ENCODE measurements around the gene GALNTL6. TPM values are rescaled to one million over a fixed set of nuclear protein-coding genes. Genes with fewer than 3 reads are reported as not detected.

Gene GALNTL6
- total and polyA plus RNA-seq, 8 donors, result 0.15 to 0.87 (median 0.58) TPM; not detected in 3

DNA sequence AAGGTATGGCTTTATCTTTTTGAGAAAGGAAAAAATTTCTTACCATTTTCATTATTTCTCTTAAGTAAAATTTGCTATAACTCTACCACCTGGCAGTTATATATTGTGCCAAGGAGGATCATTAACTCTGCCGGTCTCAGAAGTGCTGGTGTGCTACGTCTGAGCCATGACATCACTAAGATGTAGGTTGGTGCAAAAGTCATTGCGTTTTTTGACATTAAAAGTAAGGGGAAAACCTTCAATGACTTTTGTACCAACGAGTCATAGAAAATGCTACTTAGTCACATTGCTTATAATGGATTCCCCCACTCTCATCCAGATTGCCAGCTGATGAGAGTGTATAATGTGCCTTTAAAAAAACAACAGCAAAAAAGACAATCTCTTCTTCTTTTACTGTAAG is 786.4 kb downstream of the GALNTL6 start:
- intact Hi-C loops (cut with DNase I; ENCODE audit: low total_unique reads), result no loop called here
- TF ChIP-seq EP300 (IDR thresholded peaks at IDR 0.05) (no peak), POLR2A (IDR thresholded peaks at IDR 0.05) (no peak), POLR2AphosphoS5 (IDR thresholded peaks at IDR 0.05) (no peak)
- TF ChIP-seq, protein P1, sequence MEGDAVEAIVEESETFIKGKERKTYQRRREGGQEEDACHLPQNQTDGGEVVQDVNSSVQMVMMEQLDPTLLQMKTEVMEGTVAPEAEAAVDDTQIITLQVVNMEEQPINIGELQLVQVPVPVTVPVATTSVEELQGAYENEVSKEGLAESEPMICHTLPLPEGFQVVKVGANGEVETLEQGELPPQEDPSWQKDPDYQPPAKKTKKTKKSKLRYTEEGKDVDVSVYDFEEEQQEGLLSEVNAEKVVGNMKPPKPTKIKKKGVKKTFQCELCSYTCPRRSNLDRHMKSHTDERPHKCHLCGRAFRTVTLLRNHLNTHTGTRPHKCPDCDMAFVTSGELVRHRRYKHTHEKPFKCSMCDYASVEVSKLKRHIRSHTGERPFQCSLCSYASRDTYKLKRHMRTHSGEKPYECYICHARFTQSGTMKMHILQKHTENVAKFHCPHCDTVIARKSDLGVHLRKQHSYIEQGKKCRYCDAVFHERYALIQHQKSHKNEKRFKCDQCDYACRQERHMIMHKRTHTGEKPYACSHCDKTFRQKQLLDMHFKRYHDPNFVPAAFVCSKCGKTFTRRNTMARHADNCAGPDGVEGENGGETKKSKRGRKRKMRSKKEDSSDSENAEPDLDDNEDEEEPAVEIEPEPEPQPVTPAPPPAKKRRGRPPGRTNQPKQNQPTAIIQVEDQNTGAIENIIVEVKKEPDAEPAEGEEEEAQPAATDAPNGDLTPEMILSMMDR (IDR thresholded peaks at IDR 0.05), result no peak
- no peaks in the 10 kb centered on the region for H3K4me1 ChIP-seq
- no peaks in the 10 kb centered on the region for H3K27me3 ChIP-seq
- no peak overlapping the region for H3K4me3 ChIP-seq
- H3K9me3 ChIP-seq, result no peaks in the 10 kb centered on the region
- H3K27ac ChIP-seq, result no peak overlapping the region
- no peak for DNase-seq
- no peaks in the 10 kb centered on the region for H3K36me3 ChIP-seq
- WGBS, 5 donors, result 83 to 87% (median 83%) methylated on average over 4 of the region's 4 CpGs

DNA sequence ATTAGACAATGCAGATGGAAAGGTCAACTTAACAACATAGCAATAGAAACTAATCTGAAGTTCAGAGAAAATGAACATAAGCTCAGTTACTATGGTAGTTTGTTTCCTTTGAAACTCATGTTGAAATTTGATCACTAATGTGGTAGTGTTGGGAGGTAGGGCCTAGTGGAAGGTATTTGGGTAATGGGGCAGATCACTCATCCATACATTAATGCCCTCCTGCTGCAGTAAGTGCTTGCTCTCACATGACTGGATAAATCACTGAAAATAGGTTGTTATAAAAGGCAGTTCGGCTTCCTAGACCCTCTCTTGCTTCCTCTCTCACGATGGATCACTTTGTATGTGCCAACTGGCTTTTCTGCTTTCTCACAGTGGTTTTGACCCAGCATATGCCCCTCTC is 788.0 kb downstream of the GALNTL6 start:
- TF ChIP-seq POLR2AphosphoS5 (IDR thresholded peaks at IDR 0.05), result no peak
- TF ChIP-seq EP300 (IDR thresholded peaks at IDR 0.05), result no peak
- TF ChIP-seq POLR2A (IDR thresholded peaks at IDR 0.05), result no peak
- TF ChIP-seq, protein P1 (IDR thresholded peaks at IDR 0.05), result no peak
- Histone ChIP-seq H3K9me3 (no peaks in the 10 kb centered on the region), H3K4me1 (no peaks in the 10 kb centered on the region), H3K36me3 (no peaks in the 10 kb centered on the region), H3K4me3 (no peak overlapping the region), H3K27ac (no peak overlapping the region), H3K27me3 (no peaks in the 10 kb centered on the region)
- peak in 1 of 2 donors; percentile 2 for DNase-seq
- WGBS, 5 donors, result 49 to 75% (median 64%) methylated on average over 2 of the region's 2 CpGs
- intact Hi-C loops (cut with DNase I; ENCODE audit: low total_unique reads), result no loop called here

DNA sequence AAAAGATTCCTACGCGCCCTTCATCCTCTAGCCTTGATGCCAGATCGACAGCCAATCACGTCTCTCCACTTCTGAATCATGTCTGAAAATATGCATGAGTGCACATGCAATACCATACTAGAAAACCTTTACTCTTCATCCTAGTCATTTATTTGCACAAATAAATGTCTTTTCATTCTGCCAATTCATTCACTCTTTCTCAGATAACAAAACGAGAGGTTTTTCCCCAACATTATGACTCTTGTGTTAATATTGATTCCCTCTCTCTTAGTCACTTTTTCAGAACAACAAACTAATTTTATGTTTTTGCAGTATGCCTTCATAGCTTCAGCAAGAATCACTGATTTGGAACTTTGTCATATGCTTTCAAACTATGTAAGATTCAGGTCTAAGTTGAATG is 806.0 kb downstream of the GALNTL6 start:
- TF ChIP-seq EP300 (IDR thresholded peaks at IDR 0.05), result no peak
- TF ChIP-seq, protein P1 (IDR thresholded peaks at IDR 0.05), result no peak
- no peak for TF ChIP-seq POLR2AphosphoS5 (IDR thresholded peaks at IDR 0.05)
- no peak for TF ChIP-seq POLR2A (IDR thresholded peaks at IDR 0.05)
- Histone ChIP-seq H3K27me3 (no peaks in the 10 kb centered on the region), H3K4me3 (no peak overlapping the region), H3K27ac (no peak overlapping the region), H3K4me1 (peaks cover 0 to 12% (median 3%) of the 10 kb centered on the region in 4 donors), H3K9me3 (no peaks in the 10 kb centered on the region), H3K36me3 (no peaks in the 10 kb centered on the region)
- 75 to 84% (median 78%) methylated on average over 5 of the region's 5 CpGs for WGBS, 5 donors
- no peak for DNase-seq
- intact Hi-C loops (cut with DNase I; ENCODE audit: low total_unique reads), result no loop called here

DNA sequence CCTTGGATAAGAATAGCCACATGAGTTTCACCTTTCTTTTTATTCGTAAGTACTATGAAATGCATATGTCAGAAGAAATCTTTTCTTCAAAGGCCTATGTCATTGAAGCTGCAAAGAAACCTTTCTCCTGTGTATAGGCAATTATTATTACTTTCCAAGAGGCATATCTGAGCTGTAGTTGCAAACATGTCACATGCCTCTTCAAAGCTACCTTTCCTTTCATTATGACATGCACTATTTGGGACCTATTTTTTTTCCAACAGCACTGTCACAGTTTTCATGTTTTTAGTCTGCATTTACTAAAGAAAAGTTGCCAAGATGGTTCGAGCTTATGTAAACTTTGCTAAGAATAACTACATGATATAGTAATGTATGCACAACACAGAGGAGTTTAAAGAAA is 806.6 kb downstream of the GALNTL6 start:
- intact Hi-C loops (cut with DNase I; ENCODE audit: low total_unique reads), result no loop called here
- no peak overlapping the region for H3K4me3 ChIP-seq
- H3K27ac ChIP-seq, result no peak overlapping the region
- no peaks in the 10 kb centered on the region for H3K9me3 ChIP-seq
- WGBS, 5 donors, result 22 to 42% (median 38%) methylated on average over 2 of the region's 2 CpGs
- DNase-seq, result no peak
- no peaks in the 10 kb centered on the region for H3K36me3 ChIP-seq
- no peaks in the 10 kb centered on the region for H3K27me3 ChIP-seq
- peaks cover 0 to 8% (median 3%) of the 10 kb centered on the region in 4 donors for H3K4me1 ChIP-seq
- TF ChIP-seq, protein P1 (IDR thresholded peaks at IDR 0.05), result no peak
- TF ChIP-seq EP300 (IDR thresholded peaks at IDR 0.05) (no peak), POLR2AphosphoS5 (IDR thresholded peaks at IDR 0.05) (no peak), POLR2A (IDR thresholded peaks at IDR 0.05) (no peak)

All from stomach (tissue), 9 donors.